Tibial nerve (tissue), 4 donors: Measurements from ENCODE around the gene ZBTB47. TPM values are rescaled to one million over a fixed set of nuclear protein-coding genes. Genes with fewer than 3 reads are reported as not detected.
A peak's percentile ranks its signal among the peaks of the same experiment; 100 is the strongest.

Source experiments
- DNase-seq, 2 donors: peaks; one replicate each; pipeline ENCODE4 v3.0.0-alpha.2; 2019; ENCODE audit warnings: low spot score in 2 of 2
- H3K27ac ChIP-seq, 4 donors: fragments of 200-600 bp; sonication (generic) in 3 of 4; one replicate each; pipeline ENCODE4 v1.5.1; 2017 to 2019; ENCODE audit warnings: mild to moderate bottlenecking in 1 of 4
- H3K27me3 ChIP-seq, 2 donors: fragments of 200-600 bp; sonication (generic) in 1 of 2; one replicate each; pipeline versions ENCODE4 v1.5.1 to v1.6.0; 2017 to 2019
- H3K36me3 ChIP-seq, 3 donors: fragments of 200-600 bp; sonication (generic); one replicate each; pipeline ENCODE4 v1.5.1; 2018 to 2019
- H3K4me1 ChIP-seq, 4 donors: fragments of 200-600 bp; sonication (generic) in 3 of 4; one replicate each; pipeline ENCODE4 v1.5.1; 2017 to 2019
- H3K4me3 ChIP-seq, 4 donors: fragments of 200-600 bp; sonication (generic) in 3 of 4; one replicate each; pipeline ENCODE4 v1.5.1; 2017 to 2019; ENCODE audit warnings: mild to moderate bottlenecking in 1 of 4, moderate library complexity in 1 of 4
- H3K9me3 ChIP-seq, 4 donors: fragments of 200-600 bp; sonication (generic) in 3 of 4; one replicate each; pipeline ENCODE4 v1.5.1; 2017 to 2019
- CTCF ChIP-seq, 5 experiments: fragments of 200-600 bp in 3 of 5; fragments of 450-650 bp in 2 of 5; sonication (generic) in 3 of 5; IDR thresholded peaks; one replicate each; pipeline ENCODE4 v1.5.1; 2016 to 2019; ENCODE audit warnings: antibody characterized with exemption in 5 of 5, mild to moderate bottlenecking in 3 of 5, moderate library complexity in 2 of 5
- EP300 ChIP-seq, 2 donors: sonication (generic); formaldehyde crosslinking; IDR thresholded peaks; one replicate each; pipeline ENCODE4 v1.6.1; 2017; ENCODE audit warnings: antibody characterized with exemption in 2 of 2, mild to moderate bottlenecking in 1 of 2
- POLR2A ChIP-seq, 2 donors: fragments of 450-650 bp; IDR thresholded peaks; one replicate each; pipeline ENCODE4 v1.6.1; 2017; ENCODE audit warnings: antibody characterized with exemption in 2 of 2, mild to moderate bottlenecking in 2 of 2, moderate library complexity in 2 of 2
- WGBS, 2 donors: methylation state at CpG; one replicate each; pipeline ENCODE4 v1.1.5; 2018; 5-methylcytosine and 5-hydroxymethylcytosine counted together
- total RNA-seq, 4 donors: library from RNA; depleted of rRNA; stranded (reverse); fragments of >200 nt; gene quantifications; one replicate each; pipeline ENCODE4 v1.1.0, GENCODE V29; 2016

ZBTB47 gene
- total RNA-seq, 4 donors from 2014 or later, result 44.6 to 81.3 (median 60.3) TPM

GRCh38 chr3:42666022-42666421 lies 12.5 kb downstream of the ZBTB47 start:
- H3K27me3 ChIP-seq, result no peaks in the 10 kb centered on the region
- H3K4me3 ChIP-seq, result no peak overlapping the region
- peak overlapping the region in 3 of 4 donors; percentile 0 to 80 (median 50) for H3K27ac ChIP-seq
- no peak for DNase-seq
- H3K36me3 ChIP-seq, result peaks cover 0 to 37% (median 0%) of the 10 kb centered on the region in 3 donors
- TF ChIP-seq EP300 (IDR thresholded peaks at IDR 0.05), result no peak
- no peak for TF ChIP-seq POLR2A (IDR thresholded peaks at IDR 0.05)
- TF ChIP-seq CTCF (IDR thresholded peaks at IDR 0.05), result no peak
- WGBS, 2 donors, result 52 to 62% methylated on average over 8 of the region's 8 CpGs
- peaks cover 0 to 25% (median 15%) of the 10 kb centered on the region in 4 donors for H3K4me1 ChIP-seq
- no peaks in the 10 kb centered on the region for H3K9me3 ChIP-seq

- 62 to 68% methylated on average over 4 of the region's 4 CpGs for WGBS, 2 donors
- H3K27ac ChIP-seq, result peak overlapping the region in 3 of 4 donors; percentile 0 to 80 (median 50)
- DNase-seq, result no peak
- peaks cover 0 to 25% (median 15%) of the 10 kb centered on the region in 4 donors for H3K4me1 ChIP-seq
- H3K9me3 ChIP-seq, result no peaks in the 10 kb centered on the region
- TF ChIP-seq CTCF (IDR thresholded peaks at IDR 0.05) (no peak), EP300 (IDR thresholded peaks at IDR 0.05) (no peak), POLR2A (IDR thresholded peaks at IDR 0.05) (no peak)
- H3K36me3 ChIP-seq, result peaks cover 0 to 31% (median 0%) of the 10 kb centered on the region in 3 donors
- no peaks in the 10 kb centered on the region for H3K27me3 ChIP-seq
- H3K4me3 ChIP-seq, result no peak overlapping the region
Measured at GRCh38 chr3:42666577-42666998, 13.1 kb downstream of the ZBTB47 start.

- Histone ChIP-seq H3K36me3 (peaks cover 0 to 26% (median 0%) of the 10 kb centered on the region in 3 donors), H3K4me1 (peaks cover 0 to 25% (median 15%) of the 10 kb centered on the region in 4 donors), H3K9me3 (no peaks in the 10 kb centered on the region), H3K27ac (peak overlapping the region in 3 of 4 donors; percentile 0 to 80 (median 50)), H3K4me3 (no peak overlapping the region), H3K27me3 (no peaks in the 10 kb centered on the region)
- TF ChIP-seq CTCF (IDR thresholded peaks at IDR 0.05) (no peak), EP300 (IDR thresholded peaks at IDR 0.05) (no peak)
- WGBS, 2 donors, result 53 to 58% methylated on average over 5 to 7 of the region's 7 CpGs
- DNase-seq, result no peak
Measured at GRCh38 chr3:42667096-42667522, 13.6 kb downstream of the ZBTB47 start.

- H3K27ac ChIP-seq, result peak overlapping the region in 2 of 4 donors; percentile 50 to 80
- peaks cover 0 to 21% (median 0%) of the 10 kb centered on the region in 3 donors for H3K36me3 ChIP-seq
- no peaks in the 10 kb centered on the region for H3K27me3 ChIP-seq
- 39 to 43% methylated on average over 7 to 8 of the region's 8 CpGs for WGBS, 2 donors
- DNase-seq, result no peak
- H3K4me3 ChIP-seq, result no peak overlapping the region
- no peaks in the 10 kb centered on the region for H3K9me3 ChIP-seq
- no peak for TF ChIP-seq CTCF (IDR thresholded peaks at IDR 0.05)
- no peak for TF ChIP-seq POLR2A (IDR thresholded peaks at IDR 0.05)
- no peak for TF ChIP-seq EP300 (IDR thresholded peaks at IDR 0.05)
- peaks cover 0 to 25% (median 15%) of the 10 kb centered on the region in 4 donors for H3K4me1 ChIP-seq
Measured at GRCh38 chr3:42667523-42668412, 14.3 kb downstream of the ZBTB47 start.

GRCh38 chr3:42668413-42668760 lies 14.9 kb downstream of the ZBTB47 start:
- Histone ChIP-seq H3K4me3 (no peak overlapping the region), H3K4me1 (peaks cover 0 to 25% (median 15%) of the 10 kb centered on the region in 4 donors), H3K9me3 (no peaks in the 10 kb centered on the region), H3K27ac (no peak overlapping the region), H3K27me3 (no peaks in the 10 kb centered on the region), H3K36me3 (peaks cover 0 to 15% (median 0%) of the 10 kb centered on the region in 3 donors)
- TF ChIP-seq POLR2A (IDR thresholded peaks at IDR 0.05) (no peak), EP300 (IDR thresholded peaks at IDR 0.05) (no peak), CTCF (IDR thresholded peaks at IDR 0.05) (no peak)
- 82 to 100% methylated on average over 2 of the region's 2 CpGs for WGBS, 2 donors
- DNase-seq, result no peak
